HG03558 (cell line): ENCODE data around the gene ATP11A.

Experiments used
- ATAC-seq: cut with Tn5 transposase; IDR thresholded peaks from one replicate; pipeline ENCODE4 v1.9.1; 2021; ENCODE audit warnings: moderate number of reproducible peaks; ENCODE audit not compliant: unreplicated experiment; ENCODE audit errors: extremely low read depth

Gene ATP11A

DNA sequence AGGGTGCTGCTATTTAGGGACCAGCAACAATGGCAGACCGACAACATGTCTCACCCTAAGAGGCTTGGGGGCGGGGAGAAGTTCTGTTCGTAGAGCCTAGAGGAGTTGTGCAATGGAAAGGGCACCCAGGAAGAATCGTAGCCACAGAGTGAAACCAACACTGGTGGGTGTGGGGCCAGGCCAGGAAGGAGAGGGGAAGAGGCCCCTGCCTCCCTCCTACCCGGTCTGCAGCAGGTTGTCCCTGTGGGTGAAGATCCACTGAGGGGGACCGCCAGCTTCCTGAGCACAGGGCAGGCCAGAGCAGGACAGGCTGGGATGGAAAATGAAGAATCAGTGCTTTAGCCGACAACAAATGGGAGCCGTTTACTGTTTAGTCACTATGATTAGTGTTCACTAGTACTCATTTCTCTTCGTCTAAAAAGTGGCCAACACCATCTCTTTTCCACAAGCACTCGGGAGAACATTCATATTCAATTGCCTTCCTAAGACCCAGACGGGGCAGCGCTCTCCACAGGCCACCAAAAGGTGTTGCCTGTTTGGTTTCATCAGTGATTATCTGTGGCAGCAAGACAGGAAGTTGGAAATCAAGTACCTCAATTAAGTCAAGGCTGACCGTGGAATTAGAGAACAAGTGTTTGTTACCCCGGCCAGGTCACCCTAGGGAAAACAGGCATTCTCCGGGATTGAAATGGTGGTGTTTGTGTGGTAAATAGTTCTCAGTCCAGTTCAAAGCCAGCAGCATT, 1.1 kb upstream of the ATP11A start:
- no peak for ATAC-seq

DNA sequence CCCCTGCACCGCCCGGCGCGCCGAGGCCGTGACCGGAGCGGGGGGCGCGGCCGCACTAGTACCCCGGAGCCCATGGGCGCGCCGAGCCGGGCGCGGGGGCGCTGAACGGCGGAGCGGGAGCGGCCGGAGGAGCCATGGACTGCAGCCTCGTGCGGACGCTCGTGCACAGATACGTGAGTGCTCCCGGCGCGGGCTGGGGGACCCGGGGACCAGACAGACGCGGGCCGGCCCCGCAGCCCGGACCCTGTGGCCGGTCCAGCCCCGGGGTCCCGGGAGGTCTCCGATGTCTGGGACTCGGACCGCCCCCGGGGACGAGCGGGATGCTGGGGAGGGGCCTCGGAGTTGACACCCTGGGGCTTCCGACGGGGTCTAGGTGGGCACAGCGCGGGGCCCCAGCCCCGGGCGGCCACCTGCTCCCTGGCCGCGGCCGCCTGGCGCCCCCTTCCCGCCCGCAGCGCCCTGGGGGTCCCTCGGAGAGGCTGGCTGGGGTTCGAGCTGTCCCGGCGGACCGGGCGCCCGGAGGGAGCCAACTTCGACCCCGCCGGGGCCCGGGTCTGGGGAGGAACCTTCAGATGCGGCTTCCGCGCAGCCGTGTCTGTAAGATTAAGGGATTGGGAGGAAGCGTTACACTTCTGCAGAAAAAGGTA, 568 bp downstream of the ATP11A start:
- ATAC-seq: peak; percentile 7

DNA sequence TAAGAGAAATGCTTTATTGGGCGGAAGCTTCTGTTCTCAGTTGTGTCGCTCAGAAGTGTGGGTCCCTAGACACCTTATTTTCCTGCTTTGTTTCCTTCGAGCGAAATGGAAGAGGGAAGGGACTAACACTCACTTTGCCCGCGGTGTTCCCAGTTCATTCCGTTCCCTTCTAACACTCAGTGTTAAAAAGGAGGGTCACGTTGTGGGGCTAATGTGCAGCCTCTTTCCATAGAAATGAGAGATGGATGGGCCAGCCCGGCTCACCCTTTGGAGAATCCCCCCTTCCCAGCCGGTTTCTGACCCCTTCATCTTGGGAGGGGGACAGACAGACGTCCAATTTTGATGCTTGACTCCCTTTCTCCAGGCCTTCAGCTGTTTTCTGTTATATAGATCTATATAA, 2.3 kb downstream of the ATP11A start:
- ATAC-seq: no peak

DNA sequence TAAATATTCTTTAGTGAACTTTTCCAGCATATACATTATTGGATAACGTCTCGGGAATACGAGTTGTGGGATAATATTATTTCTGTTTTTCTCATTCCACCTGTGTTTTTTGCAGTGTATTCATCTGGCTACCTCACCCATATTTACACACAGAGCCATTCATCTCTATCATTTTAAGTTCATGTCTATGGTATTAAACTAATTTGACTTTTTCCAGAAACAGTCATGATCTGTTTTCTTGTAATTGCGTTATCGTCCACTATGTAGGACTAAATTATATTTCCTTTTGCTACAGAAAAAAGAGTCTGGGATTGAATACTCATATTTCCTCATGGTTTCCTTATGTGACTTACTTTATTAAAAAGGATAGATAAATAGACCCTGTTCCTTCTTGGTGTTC, 2.7 kb downstream of the ATP11A start:
- ATAC-seq: no peak

DNA sequence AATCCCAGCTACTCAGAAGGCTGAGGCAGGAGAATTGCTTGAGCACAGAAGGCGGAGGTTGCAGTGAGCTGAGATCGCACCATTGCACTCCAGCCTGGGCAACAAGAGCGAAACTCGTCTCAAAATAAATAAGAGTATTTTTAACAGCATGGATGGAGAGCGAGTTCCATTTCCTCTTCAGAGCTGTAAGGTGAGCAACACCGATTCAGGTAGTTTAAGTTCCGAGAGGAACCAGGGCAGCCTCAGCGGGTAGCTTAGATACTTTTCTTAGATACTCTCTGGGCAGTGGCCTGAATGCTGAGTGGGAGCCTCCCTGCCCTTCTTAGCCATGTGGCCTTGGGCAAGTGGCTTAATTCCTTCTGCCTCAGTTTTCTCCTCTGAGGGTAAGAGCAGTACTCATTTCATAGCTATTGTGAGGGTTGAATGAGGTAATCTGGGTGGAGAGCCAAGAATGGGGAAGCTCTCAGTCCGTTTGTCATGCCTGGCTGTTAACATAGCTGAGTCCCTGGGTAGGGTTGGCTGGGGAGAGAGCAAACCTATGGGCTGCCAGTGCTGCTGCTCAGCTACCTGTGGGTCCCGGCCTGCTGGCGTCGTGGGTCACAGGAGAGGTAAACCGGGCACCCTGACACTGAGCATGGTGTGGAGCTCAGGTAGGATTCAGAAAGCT, 4.1 kb downstream of the ATP11A start:
- ATAC-seq: no peak

DNA sequence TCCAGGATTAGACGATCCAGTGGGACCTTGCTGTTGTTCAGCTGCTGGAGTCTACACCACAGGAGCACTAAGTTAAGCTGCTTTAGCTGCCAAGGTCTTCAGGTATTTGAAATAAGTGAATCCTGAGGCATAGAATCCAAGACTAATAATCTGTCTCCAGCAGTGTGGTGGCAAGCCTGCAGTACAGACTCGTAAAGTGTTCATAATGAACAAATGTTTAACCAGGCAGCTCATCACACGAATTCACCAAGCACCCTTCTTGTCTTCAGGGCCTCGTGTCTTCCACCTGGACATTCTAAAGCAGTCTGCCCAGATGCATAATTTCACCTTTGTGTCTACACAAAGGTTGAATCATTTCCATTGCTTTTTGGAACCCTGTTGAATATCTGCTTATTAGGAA, 5.3 kb downstream of the ATP11A start:
- ATAC-seq: no peak

DNA sequence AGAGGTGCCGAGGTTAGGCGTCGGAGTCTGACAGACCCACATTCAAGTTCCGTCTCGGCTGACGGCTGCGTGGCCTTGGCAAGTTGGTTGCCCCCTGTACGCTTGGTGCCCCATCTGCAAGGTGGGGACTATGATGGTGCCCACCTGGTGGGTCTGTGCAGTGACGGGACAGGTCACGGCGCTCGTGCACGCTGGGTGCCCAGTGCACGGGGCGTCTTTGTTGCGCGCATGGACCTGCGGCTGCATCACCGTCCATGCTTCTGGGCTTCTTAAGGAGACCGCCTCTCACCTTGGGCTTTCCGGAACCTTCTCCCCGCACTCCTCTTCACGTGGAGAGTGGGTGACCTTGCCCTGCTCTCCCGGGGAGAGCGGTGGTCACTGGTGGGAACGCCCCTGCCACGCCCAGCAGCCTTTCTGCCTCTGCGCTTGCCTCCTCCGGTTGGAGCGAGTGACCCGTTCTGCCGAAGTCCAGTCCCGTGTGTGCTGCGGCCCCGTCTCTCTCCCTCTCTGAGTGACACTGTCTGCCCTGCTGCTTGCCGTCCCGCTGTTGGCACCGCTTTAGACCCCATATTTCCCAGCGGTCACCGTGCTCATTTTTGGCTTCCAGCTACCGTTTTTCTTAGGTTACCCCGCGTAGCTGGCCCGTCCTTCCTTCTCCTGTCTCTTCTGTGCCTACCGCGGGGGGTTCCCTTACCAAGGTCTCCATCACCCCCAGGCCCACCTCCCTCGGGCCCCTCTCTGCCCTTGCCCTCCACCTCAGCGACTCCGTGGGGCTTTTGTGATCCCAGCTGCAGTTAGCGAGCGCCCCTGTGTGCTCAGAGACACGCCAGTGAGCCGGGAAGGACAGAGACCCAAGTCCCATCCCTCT, 6.4 kb downstream of the ATP11A start:
- ATAC-seq: no peak

DNA sequence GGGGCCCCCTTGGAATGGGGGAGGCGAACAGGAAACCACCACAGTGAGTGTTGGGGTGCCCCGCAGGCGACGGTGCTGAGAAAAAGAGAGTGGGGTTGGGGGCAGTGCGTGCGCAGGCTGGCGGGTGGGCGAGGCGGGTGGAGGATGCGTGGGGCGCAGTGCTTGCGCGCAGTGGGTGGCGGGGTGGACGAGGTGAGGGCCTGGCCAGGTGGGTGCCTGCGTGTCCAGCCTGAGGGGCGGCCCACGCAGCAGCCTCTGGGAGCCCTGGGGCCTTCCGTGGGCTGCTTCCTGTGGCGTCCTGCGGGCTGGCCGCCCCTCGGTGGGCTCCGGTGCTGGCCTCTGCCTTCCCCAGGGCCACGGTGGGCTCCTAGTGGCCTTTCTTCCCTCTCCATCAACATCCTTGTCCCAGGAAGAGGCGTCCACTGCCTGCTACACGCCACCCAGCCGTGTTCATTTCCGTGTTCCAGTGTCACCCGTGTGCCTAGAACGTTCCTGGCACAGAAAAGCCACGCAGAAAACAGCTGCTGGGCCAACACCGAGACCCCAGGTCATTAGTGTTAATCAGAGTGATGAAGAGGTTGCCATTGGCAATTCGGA, 7.1 kb downstream of the ATP11A start:
- no peak for ATAC-seq

DNA sequence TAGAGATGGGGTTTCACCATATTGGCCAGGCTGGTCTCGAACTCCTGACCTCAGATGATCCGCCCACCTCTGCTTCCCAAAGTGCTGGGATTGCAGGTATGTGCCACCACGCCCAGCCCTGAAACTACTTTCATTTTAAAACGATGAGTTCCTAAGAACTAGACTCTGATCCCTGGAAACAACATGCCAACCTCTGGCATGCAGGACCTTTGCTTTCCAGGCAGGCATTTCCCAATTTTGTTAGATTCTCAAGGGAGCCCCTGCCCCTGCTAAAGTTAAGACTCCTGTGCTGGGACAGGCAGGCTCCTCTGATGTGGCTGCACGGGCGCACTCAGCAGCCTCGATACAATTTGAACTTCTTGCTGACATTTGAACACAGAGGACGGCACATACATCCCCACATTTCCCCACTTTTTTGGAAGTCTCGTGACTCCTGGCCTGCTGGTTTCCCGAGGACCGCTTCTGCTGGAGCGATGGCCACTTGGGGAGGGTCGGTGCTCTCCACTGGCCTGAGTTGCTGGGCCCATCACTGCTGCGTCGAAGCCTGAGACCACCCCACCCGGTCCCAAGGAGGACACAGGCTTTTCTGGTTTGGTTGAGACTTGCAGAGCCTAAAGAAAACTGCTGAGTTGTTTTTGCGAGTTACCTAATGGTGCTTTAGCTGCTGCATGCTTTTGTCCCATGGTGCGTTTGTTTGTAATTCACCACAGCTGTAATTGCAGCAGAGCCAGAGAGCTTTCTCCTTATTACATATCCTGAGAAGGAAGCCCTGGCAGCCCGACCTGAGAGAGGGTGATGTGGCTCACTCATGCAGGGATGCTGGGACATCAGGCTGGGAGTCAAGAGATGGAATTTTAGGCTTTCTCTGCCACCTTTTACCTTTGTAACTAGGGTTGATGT, 8.2 kb downstream of the ATP11A start:
- ATAC-seq: no peak

DNA sequence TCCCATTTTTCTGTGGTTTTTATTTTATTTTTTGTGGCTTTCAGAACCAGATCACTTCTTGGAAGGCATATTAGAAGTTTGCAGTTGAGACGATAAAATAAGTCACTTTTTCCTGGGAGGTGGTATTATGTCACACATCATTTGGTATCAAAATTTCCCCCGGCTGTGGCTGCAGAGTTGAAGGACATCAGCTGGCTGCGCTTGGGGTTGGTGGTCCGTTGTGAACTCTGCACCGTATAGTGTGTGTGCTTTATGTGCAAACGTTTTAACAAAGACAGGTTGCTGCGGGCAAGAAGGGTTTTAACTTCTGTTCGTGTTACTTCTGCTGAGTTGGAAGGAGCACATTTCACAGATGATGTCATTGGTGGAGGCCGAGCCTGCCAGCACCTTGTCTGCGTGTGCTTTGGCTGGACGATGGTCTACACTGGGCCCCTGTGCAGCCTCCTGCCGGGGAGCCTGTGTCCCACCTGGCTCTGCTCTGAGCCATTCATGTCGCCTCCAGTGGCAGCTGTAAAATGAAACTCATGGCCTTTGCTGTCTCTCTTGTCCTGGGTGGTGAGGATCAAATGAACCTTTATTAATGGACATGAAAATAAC, 9.6 kb downstream of the ATP11A start:
- no peak for ATAC-seq

DNA sequence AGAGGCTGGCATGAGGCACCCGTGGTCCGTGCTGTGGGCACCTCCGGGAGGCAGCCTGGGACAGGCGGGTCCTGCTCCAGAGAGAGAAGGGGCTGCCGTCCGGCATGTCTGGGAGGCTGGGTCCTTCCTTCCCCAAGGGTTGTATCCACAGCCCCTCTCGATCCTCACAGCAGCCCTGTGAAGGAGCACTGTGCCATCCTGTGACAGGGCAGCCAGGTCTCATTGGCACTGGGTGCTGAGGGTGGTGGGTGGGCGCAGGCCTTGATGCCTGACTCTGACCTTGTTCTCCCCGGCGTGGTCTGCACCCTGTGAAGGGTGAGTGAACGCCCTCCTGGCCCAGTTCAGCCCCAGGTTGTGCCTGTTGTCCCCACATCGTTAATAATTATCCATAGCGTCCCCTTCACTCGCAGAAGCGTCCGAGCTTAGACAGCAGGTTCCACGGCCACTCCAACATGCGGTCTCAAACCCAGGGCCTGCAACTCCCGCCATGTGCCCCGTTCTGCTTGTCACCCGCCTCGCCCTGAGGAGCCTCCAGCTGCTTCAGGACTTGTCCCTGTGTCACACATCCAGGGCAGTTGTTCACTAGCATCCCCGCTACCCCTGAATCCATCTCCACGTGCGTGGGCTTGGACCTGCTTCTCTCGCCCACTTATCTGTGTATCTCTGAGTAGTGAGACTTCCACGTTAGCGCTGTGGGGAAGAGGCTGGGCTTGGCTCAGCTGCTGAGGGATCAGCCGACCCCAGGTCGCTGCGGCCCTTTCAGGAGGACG, 10.6 kb downstream of the ATP11A start:
- ATAC-seq: no peak

DNA sequence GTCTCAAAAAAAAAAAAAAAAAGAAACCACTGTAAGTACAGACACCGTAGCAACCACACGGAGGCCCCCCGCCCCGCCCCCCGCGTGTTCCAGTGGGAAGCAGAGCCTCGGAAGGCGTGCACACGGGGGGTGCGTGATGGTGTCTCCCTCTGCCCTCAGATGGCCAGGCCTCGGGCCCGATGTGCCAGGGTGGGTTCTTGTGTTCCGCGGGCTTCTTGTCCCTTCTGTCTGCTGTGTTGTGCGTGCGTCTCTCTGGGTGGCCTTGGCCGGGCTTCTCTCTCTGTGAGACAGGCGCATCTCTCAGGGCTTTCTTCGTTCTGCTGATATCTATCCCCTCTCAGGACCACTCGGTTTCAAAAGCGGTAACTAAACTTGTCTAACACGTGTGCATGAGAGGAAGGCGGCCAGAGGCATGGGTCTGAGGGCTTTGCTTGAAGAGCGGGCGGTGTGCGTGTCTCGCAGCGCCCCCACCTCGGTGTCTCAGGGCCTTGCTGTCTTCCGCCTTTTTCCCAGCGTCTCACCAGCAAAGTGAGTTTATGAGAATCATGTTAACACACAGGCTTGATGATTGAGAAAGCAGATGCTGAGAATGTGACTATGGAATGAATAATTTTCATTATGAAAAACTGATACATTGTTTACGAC, 12.6 kb downstream of the ATP11A start:
- ATAC-seq: no peak

DNA sequence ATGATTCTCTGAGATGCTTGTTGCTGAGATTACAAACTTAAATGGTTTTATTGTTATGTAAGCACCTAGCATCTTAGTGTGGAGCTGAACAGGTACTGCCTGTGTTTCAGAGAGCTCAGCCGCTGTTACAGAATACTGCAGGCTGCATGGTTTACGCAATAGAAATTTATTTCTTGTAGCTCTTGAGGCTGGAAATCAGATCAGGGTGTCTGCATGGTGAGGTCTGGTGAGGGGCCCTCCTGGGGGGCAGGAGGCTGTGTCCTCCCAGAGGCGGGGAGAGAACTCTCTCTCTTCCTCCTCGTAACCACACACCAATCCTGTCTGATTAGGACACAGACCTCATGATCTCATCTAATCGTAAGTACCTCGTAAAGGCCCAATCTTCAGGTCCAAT, 13.1 kb downstream of the ATP11A start:
- ATAC-seq: no peak

DNA sequence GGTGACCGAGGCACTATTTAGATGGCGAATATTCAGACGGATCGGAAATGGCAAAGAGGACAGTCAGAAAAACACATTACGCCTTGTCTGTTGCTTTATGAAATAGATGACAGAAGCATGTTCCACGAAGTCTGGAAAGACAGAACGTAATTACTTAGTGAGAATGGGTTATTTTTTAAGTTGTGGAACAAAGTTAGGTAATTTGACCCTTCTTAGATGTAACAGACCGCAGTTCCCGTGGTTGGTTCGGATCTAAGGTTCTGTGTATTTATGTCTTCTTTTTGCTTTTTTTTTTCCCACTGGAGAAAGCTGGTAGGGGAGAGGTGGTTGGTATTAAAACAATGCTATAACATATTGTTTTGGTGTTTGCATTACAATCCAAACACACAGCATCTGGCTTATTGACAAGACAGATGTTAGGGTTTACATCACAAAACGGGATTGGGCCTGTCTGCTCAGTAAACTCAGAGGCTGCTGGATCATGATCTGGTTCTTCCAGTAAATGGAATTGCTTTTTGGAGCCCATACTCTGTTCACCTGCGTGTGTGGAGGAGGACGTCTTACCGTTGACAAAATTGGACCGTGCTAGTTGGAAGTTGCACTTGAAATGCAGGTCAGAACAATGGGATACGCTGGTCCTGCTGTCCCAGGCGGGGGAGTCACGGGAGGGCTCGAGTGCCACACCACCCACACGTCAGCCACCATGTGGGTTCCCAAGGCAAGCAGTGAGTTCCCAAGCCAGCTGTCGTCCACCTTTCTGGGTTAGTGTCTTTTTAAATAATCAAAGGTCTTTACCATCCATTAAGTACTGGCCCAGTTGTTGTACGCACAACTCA, 13.8 kb downstream of the ATP11A start:
- ATAC-seq: no peak

DNA sequence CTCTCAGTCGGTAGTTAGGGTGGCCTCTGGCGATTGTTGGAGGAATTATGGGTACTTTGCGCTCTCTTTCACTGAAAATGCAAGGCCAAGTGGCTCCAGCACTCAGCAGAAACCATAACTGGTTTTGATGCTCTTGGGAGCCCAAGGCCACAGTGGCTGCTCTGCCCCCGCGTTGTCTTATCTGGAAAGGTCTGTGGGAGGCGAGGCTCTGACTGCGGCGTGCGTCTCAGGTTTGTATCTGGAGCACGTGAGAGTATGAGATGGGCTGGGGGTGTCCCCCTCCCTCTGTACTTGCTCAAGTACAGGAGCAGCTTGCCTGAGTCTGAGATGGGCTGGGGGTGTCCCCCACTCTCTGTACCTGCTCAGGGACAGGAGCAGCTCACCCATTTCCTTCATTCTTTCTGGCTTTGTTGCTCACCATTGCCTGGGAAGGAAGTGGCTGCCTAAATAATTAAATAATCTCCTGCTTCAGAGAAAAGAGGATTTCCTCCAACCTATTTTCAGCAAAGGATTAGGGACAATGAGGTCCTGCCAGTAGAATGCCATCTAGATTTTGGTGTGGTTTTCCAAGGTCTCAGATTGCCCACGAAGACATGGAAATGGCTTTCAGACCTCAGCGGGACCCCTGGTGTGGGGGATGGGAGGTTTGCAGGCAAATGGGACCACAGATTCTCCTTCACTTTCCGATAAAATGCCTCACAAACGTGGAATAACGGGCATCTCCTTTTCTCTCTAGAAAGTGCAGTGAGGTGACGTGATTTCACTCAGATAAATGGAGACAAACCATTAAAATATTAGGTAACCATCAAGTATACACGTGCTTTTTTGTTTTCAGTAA, 14.7 kb downstream of the ATP11A start:
- ATAC-seq: no peak

DNA sequence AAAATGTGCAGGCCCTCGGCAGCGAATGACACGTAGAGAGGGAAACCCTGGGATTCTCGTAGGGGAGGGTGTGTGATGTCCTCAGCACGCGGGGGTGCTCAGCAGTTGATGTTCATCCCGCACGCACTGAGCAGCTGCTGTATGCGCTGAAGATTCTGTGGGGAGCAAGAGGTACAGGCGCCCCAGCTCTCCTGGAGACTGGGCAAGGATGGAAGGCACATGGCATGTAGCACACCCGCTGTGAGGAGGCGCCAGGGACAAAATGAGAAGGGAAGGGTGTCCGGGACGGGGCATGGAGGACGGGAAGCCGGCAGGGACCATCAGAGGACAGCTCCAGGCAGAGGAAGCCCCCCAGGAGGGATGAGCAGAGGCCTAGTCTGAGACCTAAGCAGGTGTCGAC, 15.4 kb downstream of the ATP11A start:
- no peak for ATAC-seq
